ENCODE results near the gene ZFYVE27.

The ZFYVE27 gene

DNA sequence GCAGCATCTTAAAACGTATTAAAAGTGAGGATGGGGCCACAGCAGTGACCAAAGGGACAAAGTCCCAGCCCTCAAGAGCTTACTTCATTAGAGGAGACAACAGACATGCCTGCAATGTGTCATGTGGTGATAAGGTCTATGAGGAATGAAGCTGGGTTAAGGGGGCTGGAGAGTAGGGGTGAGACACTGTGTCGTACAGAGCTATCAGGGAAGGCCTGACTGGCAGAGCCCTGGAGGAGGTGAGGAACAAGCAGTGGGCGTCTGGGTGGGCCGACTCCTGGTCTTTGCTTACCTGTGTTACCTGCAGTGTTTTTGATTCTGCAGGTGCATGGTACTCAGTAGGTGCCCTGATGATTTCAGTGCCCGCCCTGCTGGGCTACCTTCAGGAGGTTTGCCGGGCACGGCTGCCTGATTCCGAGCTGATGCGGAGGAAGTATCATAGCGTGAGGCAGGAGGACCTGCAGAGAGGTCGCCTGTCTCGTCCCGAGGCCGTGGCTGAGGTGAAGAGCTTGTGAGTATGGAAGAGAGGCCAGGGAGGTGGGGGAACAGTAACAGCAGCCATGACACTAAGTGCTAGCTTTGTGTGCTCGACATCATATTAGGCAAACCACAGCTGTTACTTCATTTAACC lies 7.6 kb downstream of the ZFYVE27 start:
- no peak for DNase-seq

- DNase-seq: no peak
These were observed 10.6 kb downstream of the ZFYVE27 start for GRCh38 chr10:97747573-97747972.

- no peak for DNase-seq
These were observed 11.2 kb downstream of the ZFYVE27 start for GRCh38 chr10:97748116-97748515.

DNA sequence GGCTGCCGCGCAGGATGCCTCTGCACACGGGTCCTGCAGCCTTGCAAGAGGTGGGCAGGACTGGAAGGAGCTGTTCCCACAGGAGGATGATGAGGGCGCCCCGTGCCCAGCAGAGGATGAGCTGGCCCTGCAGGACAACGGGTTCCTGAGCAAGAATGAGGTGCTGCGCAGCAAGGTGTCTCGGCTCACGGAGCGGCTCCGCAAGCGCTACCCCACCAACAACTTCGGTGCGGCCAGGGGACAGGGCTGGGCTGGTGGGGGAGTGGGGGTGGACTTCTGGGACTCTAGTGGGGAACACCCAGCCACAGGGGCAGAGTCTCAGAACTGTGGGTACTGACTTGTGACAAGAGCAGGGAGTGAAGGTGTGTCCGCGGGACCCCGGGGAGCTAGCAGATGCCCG lies 16.0 kb downstream of the ZFYVE27 start:
- no peak for DNase-seq

DNA sequence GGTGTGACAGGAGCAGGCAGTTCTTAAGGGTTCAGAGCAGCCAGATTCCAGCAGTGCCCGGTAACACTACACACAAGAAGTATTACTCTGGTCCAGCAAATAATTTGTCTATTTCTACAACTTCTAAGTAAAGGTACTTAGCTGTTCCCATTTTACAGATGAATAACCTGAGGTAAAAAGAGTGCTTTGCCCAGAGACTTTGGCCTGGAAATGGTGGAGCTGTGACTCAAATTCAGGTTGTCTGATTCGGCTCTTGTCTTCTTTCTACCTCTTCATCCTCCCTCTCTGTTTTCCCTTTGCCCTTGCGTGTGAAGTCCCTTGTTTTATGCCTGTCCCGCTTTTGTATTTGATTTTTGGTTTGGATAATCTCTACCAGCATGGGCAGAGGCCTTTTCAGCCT lies 17.8 kb downstream of the ZFYVE27 start:
- no peak for DNase-seq

GRCh38 chr10:97755718-97756117 lies 18.8 kb downstream of the ZFYVE27 start:
- no peak for DNase-seq

DNA sequence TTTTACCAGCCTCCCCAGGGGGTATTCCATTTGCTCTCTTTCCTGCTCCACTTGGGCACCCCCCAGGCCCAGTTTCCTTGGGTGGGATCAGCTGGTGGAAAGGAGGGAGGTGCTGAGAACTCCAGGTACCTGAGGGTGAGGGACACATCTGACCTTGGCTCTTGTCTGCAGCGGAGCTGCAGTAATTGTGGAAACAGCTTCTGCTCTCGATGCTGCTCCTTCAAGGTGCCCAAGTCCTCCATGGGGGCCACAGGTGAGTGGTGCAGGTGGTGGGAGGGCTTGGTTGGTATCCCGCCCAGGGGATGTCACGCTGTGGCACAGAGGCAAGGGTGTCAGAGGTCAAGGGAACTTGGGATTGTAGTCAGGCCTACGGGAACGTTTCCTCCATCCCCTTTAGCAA lies 20.5 kb downstream of the ZFYVE27 start:
- no peak for DNase-seq

DNA sequence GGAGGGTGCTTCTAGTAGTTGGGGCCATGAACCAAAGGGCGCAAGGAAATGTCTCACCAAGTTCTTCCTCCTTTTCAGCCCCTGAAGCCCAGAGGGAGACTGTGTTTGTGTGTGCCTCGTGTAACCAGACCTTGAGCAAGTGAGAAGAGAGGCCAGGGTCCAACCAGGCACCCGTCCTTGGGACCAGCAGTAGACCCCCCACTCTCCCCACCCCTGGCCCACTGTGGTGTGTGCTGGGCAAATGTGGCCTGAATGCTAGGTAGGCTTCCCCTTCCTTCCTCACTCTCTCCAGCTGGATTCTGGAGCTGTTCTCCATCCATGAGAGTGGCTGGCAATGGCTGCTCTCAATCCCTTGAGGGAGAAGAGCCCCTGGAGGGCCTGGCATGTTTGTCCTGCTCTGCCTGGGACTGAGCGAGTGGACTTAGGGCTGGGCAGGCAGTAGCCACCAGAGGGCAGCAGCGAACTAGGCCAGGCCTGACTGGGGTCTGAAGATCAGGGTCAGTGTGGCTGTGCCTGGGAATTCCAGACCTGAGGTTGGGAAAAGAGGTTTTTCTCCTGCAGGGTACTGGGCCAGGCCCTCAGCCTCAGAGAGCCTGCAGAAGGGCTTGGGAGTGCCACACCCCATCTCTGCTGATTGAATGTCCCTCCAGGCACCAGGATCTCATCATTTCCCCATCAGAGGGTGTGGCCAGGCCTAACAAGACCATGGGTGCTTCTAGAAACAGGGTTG lies 22.4 kb downstream of the ZFYVE27 start:
- DNase-seq: peak in 1 of 2 donors; percentile 8

- DNase-seq: no peak
These were observed 23.0 kb downstream of the ZFYVE27 start for GRCh38 chr10:97759946-97760345.

- DNase-seq: no peak
These were observed 23.7 kb downstream of the ZFYVE27 start for GRCh38 chr10:97760461-97761257.

- DNase-seq: no peak
These were observed 24.5 kb downstream of the ZFYVE27 start for GRCh38 chr10:97761331-97761865.

DNA sequence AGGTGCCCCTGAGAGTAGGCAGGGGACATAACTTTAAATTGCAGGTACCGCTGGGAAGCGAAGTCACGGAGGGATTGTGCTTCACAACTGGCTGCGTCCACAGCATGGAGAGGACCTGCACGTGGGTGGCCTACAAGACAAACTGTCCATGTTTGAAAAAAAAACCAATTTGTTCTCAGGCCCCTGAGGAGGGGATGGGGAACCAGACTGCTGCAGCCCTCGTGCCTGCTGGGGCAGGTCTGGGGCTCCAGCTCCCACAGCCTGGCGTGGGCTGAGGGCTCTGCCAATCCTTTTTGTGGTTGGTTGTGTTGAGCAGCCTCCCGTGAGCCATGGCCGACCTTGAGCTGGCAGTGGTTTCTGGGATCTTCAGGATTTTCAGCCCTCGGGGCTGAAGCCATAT lies 25.1 kb downstream of the ZFYVE27 start:
- DNase-seq: no peak

DNA sequence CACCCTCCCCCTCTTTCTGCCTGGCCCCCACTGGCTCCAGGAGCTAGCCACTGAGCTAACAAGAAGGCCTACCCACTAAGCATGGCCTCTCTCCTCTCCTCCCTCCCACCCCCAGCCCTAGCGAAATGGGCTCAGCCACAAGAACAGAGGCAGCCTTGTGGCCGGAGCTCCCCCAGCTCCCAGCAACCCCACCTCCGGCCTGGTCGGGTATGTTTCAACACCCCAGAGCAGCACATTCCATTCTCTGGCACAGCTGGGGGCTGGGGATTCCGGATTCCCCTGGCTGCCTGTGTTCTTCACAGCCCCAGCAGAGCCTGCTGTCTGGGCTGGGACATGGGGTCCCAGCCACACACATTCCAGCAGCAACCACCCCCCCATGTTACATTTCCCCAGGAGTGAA lies 25.9 kb downstream of the ZFYVE27 start:
- no peak for DNase-seq

DNA sequence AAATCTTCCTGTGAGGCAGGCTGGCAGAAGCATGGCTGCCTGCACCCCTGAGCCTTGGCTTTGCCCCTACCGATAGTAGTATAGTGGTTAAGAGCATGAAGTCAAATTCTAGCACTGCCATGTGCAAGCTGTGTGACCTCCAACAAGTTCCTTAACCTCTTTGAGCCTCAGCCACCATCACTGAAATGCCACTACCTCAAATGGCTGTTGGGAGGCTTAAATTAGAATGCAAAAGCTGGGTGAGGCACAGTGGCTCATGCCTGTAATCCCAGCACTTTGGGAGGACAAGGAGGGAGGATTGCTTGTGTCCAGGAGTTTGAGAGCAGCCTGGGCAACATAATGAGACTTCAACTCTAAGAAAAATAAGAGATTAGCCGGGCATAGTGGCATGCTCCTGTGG lies 26.5 kb downstream of the ZFYVE27 start:
- no peak for DNase-seq

- no peak for DNase-seq
These were observed 27.0 kb downstream of the ZFYVE27 start for GRCh38 chr10:97763947-97764346.

DNA sequence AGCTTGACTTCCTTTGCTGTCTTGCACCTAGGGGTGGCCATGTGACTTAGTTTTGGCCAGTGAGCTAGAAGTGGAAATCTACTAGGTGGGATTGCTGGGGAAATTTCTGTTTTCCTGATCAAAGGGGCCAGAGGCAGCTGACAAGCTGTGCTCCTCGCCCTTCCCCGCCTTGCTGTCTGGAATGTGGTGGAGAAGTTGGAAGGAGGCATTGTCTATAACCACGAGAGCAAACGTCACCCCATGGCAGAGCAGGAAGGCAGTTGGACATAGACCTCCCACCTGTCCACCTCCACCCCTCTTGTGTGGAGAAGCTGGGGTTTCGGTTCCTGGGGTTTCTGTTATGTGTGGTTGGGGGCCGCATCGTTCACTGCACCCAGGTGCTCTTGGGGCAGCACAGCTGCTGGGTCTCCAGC lies 27.6 kb downstream of the ZFYVE27 start:
- DNase-seq: no peak

GRCh38 chr10:97765201-97765600 lies 28.3 kb downstream of the ZFYVE27 start:
- no peak for DNase-seq

GRCh38 chr10:97766106-97766810 lies 29.3 kb downstream of the ZFYVE27 start:
- no peak for DNase-seq

GRCh38 chr10:97766996-97767924 lies 30.3 kb downstream of the ZFYVE27 start:
- DNase-seq: no peak

GRCh38 chr10:97768322-97769315 lies 31.7 kb downstream of the ZFYVE27 start:
- no peak for DNase-seq

GRCh38 chr10:97770255-97770654 lies 33.3 kb downstream of the ZFYVE27 start:
- no peak for DNase-seq

All from bone marrow (tissue), 2 donors.